IMR-90 (cell line): ENCODE results near the gene STARD3. TPM values are rescaled to one million over a fixed set of nuclear protein-coding genes. Genes with fewer than 3 reads are reported as not detected.

Experiments used
- ATAC-seq: fragments of 200-7000 bp; cut with Tn5 transposase; 2 replicates; pipeline ENCODE4 v1.9.1; 2020; ENCODE audit warnings: low read depth, mild to moderate bottlenecking, moderate library complexity
- BruUV-seq: library from RNA; stranded (reverse); fragments of 400-500 nt; replicated peaks from 2 replicates; lab custom pipeline; 2021; lab: Mats Ljungman, UMichigan
- CTCF ChIA-PET: fragments of 300-600 bp; formaldehyde crosslinking; extraction: SDS; loops from one replicate; lab custom pipeline; 2021; ENCODE audit warnings: antibody characterized with exemption; lab: Yijun Ruan, JAX
- POLR2A ChIA-PET: fragments of 300-600 bp; sonication (Branson Sonifier 250); formaldehyde crosslinking; loops from one replicate; lab custom pipeline; 2022; ENCODE audit warnings: antibody characterized with exemption; ENCODE audit not compliant: unreplicated experiment; lab: Charles Lee
- DNase-seq: peaks from one replicate; pipeline ENCODE4 v3.0.0; 2013
- H2AFZ ChIP-seq: replicated peaks from 2 replicates; pipeline ENCODE3; 2013; ENCODE audit warnings: low read length, mild to moderate bottlenecking; ENCODE audit not compliant: poor library complexity
- H2AK5ac ChIP-seq: 2 replicates; pipeline ENCODE4 v1.6.1; 2013; ENCODE audit warnings: low read depth, low read length, inconsistent platforms
- H2AK9ac ChIP-seq: replicated peaks from 2 replicates; pipeline ENCODE3; 2013; ENCODE audit warnings: mild to moderate bottlenecking, low read depth, low read length, moderate library complexity; ENCODE audit not compliant: poor library complexity
- H2BK120ac ChIP-seq: 2 replicates; pipeline ENCODE4 v1.6.1; 2013; ENCODE audit warnings: low read depth, low read length, inconsistent platforms
- H2BK15ac ChIP-seq: 3 replicates; pipeline ENCODE4 v1.6.1; 2013; ENCODE audit warnings: low read depth, low read length, inconsistent platforms
- H2BK20ac ChIP-seq: 2 replicates; pipeline ENCODE4 v1.6.1; 2013; ENCODE audit warnings: low read depth, mild to moderate bottlenecking, inconsistent platforms, low read length, moderate library complexity
- H2BK5ac ChIP-seq: 2 replicates; pipeline ENCODE4 v1.6.1; 2013; ENCODE audit warnings: mild to moderate bottlenecking, low read depth, low read length, inconsistent platforms; ENCODE audit not compliant: poor library complexity, severe bottlenecking
- H3K14ac ChIP-seq: replicated peaks from 2 replicates; pipeline ENCODE4 v1.6.1; 2013; ENCODE audit warnings: low read depth, low read length, inconsistent platforms
- H3K18ac ChIP-seq: 2 replicates; pipeline ENCODE4 v1.6.1; 2013; ENCODE audit warnings: low read depth, low read length, control low read depth
- H3K23ac ChIP-seq: 2 replicates; pipeline ENCODE4 v1.6.1; 2013; ENCODE audit warnings: low read depth, low read length, inconsistent platforms
- H3K27ac ChIP-seq: 2 replicates; pipeline ENCODE4 v1.5.1; 2013; ENCODE audit warnings: mild to moderate bottlenecking, control low read depth, low read length; ENCODE audit not compliant: insufficient read depth
- H3K27me3 ChIP-seq: 2 replicates; pipeline ENCODE4 v1.6.1; 2013; ENCODE audit warnings: low read length; ENCODE audit not compliant: control insufficient read depth, insufficient read depth
- H3K36me3 ChIP-seq: 2 replicates; pipeline ENCODE4 v1.6.1; 2013; ENCODE audit warnings: low read length, mixed read lengths; ENCODE audit not compliant: control insufficient read depth, insufficient read depth
- H3K4ac ChIP-seq: 2 replicates; pipeline ENCODE4 v1.6.1; 2013; ENCODE audit warnings: low read depth, low read length, inconsistent platforms
- H3K4me1 ChIP-seq: 2 replicates; pipeline ENCODE4 v1.6.1; 2013; ENCODE audit warnings: low read length, mixed read lengths; ENCODE audit not compliant: control insufficient read depth, insufficient read depth
- H3K4me2 ChIP-seq: 2 replicates; pipeline ENCODE4 v1.6.1; 2013; ENCODE audit warnings: low read depth, mild to moderate bottlenecking, control low read depth, low read length, moderate library complexity
- H3K4me3 ChIP-seq: 2 replicates; pipeline ENCODE4 v1.5.1; 2013; ENCODE audit warnings: low read depth, mild to moderate bottlenecking, control low read depth, low read length, moderate library complexity; ENCODE audit not compliant: insufficient read depth
- H3K56ac ChIP-seq: 2 replicates; pipeline ENCODE4 v1.6.1; 2013; ENCODE audit warnings: low read length, inconsistent platforms; ENCODE audit not compliant: insufficient read depth; ENCODE audit errors: extremely low read depth
- H3K79me1 ChIP-seq, 2 experiments: 2 replicates each; pipeline ENCODE4 v1.6.1; 2013; ENCODE audit warnings: low read length in 2 of 2, inconsistent platforms in 1 of 2, low read depth in 1 of 2
- H3K9ac ChIP-seq: 2 replicates; pipeline ENCODE4 v1.6.1; 2013; ENCODE audit warnings: low read depth, low read length, control low read depth
- H3K9me1 ChIP-seq: 2 replicates; pipeline ENCODE4 v1.6.1; 2013; ENCODE audit warnings: low read length, inconsistent platforms; ENCODE audit not compliant: insufficient read depth
- H3K9me3 ChIP-seq: 2 replicates; pipeline ENCODE4 v1.6.1; 2013; ENCODE audit warnings: low read length; ENCODE audit not compliant: control insufficient read depth, insufficient read depth
- H4K20me1 ChIP-seq: 2 replicates; pipeline ENCODE4 v1.6.1; 2013; ENCODE audit warnings: low read length, inconsistent platforms; ENCODE audit not compliant: insufficient read depth
- H4K5ac ChIP-seq: 2 replicates; pipeline ENCODE4 v1.6.1; 2013; ENCODE audit warnings: mild to moderate bottlenecking, low read depth, low read length, control low read depth
- H4K8ac ChIP-seq, 2 experiments: 2 replicates each; pipeline ENCODE4 v1.6.1; 2013; ENCODE audit warnings: low read depth in 2 of 2, low read length in 2 of 2, control low read depth in 1 of 2, inconsistent platforms in 1 of 2
- H4K91ac ChIP-seq: 2 replicates; pipeline ENCODE4 v1.6.1; 2013; ENCODE audit warnings: low read depth, low read length, inconsistent platforms; ENCODE audit not compliant: insufficient read depth
- BHLHE40 ChIP-seq: fragments of 150-350 bp; IDR thresholded peaks from 2 replicates; pipeline ENCODE4 v1.6.1; 2016; ENCODE audit warnings: mild to moderate bottlenecking, low read depth, low read length
- CHD1 ChIP-seq: IDR thresholded peaks from 2 replicates; pipeline ENCODE4 v1.6.1; 2012; ENCODE audit warnings: low read depth, low read length, improper control_type of control experiment
- CTCF ChIP-seq: conservative IDR thresholded peaks from 2 replicates; pipeline ENCODE4 v1.5.1; 2012; ENCODE audit warnings: mild to moderate bottlenecking, low read depth, low read length, improper control_type of control experiment
- ELK1 ChIP-seq: fragments of 150-350 bp; IDR thresholded peaks from 2 replicates; pipeline ENCODE4 v1.6.1; 2016; ENCODE audit warnings: low read depth, mild to moderate bottlenecking, low read length, moderate library complexity, borderline replicate concordance
- FOS ChIP-seq: fragments of 150-350 bp; IDR thresholded peaks from 2 replicates; pipeline ENCODE4 v1.6.1; 2016; ENCODE audit warnings: low read depth, low read length
- MAFK ChIP-seq: IDR thresholded peaks from 2 replicates; pipeline ENCODE4 v1.6.1; 2012; ENCODE audit warnings: low read depth, low read length, improper control_type of control experiment
- MXI1 ChIP-seq: IDR thresholded peaks from 2 replicates; pipeline ENCODE4 v1.6.1; 2012; ENCODE audit warnings: low read depth, mild to moderate bottlenecking, low read length, moderate library complexity, borderline replicate concordance
- NFE2L2 ChIP-seq: fragments of 150-350 bp; IDR thresholded peaks from 2 replicates; pipeline ENCODE4 v1.6.1; 2016; ENCODE audit warnings: low read depth, mild to moderate bottlenecking, low read length
- RAD21 ChIP-seq: IDR thresholded peaks from 2 replicates; pipeline ENCODE4 v1.6.1; 2012; ENCODE audit warnings: low read length, improper control_type of control experiment
- RFX5 ChIP-seq: IDR thresholded peaks from 2 replicates; pipeline ENCODE4 v1.8.0; 2012; ENCODE audit warnings: low read depth, mild to moderate bottlenecking, low read length, moderate library complexity
- WGBS, 2 experiments: methylation state at CpG; one replicate each; pipeline versions ENCODE4 v1.1.5 to v1.1.7; 2013; ENCODE audit warnings: missing lambda C conversion rate in 2 of 2; ENCODE audit not compliant: insufficient read length in 1 of 2; ENCODE audit errors: extremely low coverage in 2 of 2; 5-methylcytosine and 5-hydroxymethylcytosine counted together
- dilution Hi-C: fragments of 300-500 bp; cut with HindIII; formaldehyde crosslinking; loops from one replicate; pipeline ENCODE4 v1.14.3; 2018; ENCODE audit warnings: low sequenced_read_pairs; ENCODE audit not compliant: unreplicated experiment
- in situ Hi-C: fragments of 300-500 bp; cut with MboI; formaldehyde crosslinking; loops from 3 replicates; pipeline ENCODE4 v1.14.3; 2019; ENCODE audit warnings: low sequenced_read_pairs, inconsistent platforms, mixed read lengths
- intact Hi-C: fragments of 100-400 bp; cut with micrococcal nuclease; formaldehyde crosslinking; loops from 2 replicates; pipeline ENCODE4 v1.10.0; 2022
- polyA plus RNA-seq, 3 experiments: library from polyadenylated mRNA; depleted of rRNA; stranded (reverse); fragments of >200 nt; gene quantifications; 2 replicates each; pipeline ENCODE4 v1.2.3, GENCODE V29; 2012; ENCODE audit warnings: low replicate concordance in 1 of 3
- total RNA-seq: library from RNA; depleted of rRNA; stranded (reverse); fragments of >200 nt; gene quantifications from 2 replicates; pipeline ENCODE4 v1.2.3, GENCODE V29; 2012

STARD3 gene
- total and polyA plus RNA-seq, 2 of the 4 experiments (the other 2 are of a cell fraction): 8.1 to 50.4 TPM

GRCh38 chr17:39631403-39631802 lies 5.5 kb upstream of the STARD3 start:
- Histone ChIP-seq H3K9me3 (no peaks in the 10 kb centered on the region), H4K5ac (no peak overlapping the region), H3K4me3 (no peak overlapping the region), H2BK20ac (no peak overlapping the region), H2AK9ac (no peak overlapping the region), H4K20me1 (no peaks in the 10 kb centered on the region), H4K8ac (no peak overlapping the region), H3K23ac (no peak overlapping the region), H3K27me3 (peaks cover 61% of the 10 kb centered on the region), H2BK15ac (no peak overlapping the region), H3K4ac (no peak overlapping the region), H2AFZ (no peak overlapping the region), H3K79me1 (peaks cover 0 to 3% of the 10 kb centered on the region in 2 experiments; a peak in 1 of 4 replicates), H2AK5ac (no peak overlapping the region), H3K9ac (no peak overlapping the region), H3K4me1 (peaks cover 6% of the 10 kb centered on the region), H2BK5ac (no peak overlapping the region), H3K14ac (no peak overlapping the region), H2BK120ac (no peak overlapping the region), H3K18ac (no peak overlapping the region), H3K9me1 (peaks cover 7% of the 10 kb centered on the region; the same call in 1 of the 2 replicates), H4K91ac (no peak overlapping the region), H3K27ac (no peak overlapping the region), H3K36me3 (no peaks in the 10 kb centered on the region), H3K4me2 (no peak overlapping the region), H3K56ac (no peak overlapping the region)
- POLR2A ChIA-PET: no interaction called here
- DNase-seq (no peak), ATAC-seq (no peak)
- dilution Hi-C loops (no loop called here), in situ Hi-C loops (no loop called here), intact Hi-C loops (no loop called here)
- no TSS peak for BruUV-seq
- CTCF ChIA-PET: interaction anchor here (2.2 kb wide), 1 partner anchor 10 kb away, joined by 9 read pairs; no protein-coding TSS in a partner anchor
- no peak for TF ChIP-seq NFE2L2
- no peak for TF ChIP-seq FOS
- no peak for TF ChIP-seq RAD21
- no peak for TF ChIP-seq RFX5
- no peak for TF ChIP-seq CTCF
- TF ChIP-seq MAFK: no peak
- no peak for TF ChIP-seq ELK1
- no peak for TF ChIP-seq MXI1
- no peak for TF ChIP-seq BHLHE40
- TF ChIP-seq CHD1: no peak
- WGBS, 2 experiments: 57% methylated on average over 2 of the region's 6 CpGs; no CpG with 5 or more reads in 1 of the 2 experiments
